NCI-H1436 (cell line): ENCODE data around the gene COL26A1.

ENCODE experiments used
- DNase-seq: peaks from one replicate; lab custom pipeline; 2025; lab: John Stamatoyannopoulos, UW

The COL26A1 gene

DNA sequence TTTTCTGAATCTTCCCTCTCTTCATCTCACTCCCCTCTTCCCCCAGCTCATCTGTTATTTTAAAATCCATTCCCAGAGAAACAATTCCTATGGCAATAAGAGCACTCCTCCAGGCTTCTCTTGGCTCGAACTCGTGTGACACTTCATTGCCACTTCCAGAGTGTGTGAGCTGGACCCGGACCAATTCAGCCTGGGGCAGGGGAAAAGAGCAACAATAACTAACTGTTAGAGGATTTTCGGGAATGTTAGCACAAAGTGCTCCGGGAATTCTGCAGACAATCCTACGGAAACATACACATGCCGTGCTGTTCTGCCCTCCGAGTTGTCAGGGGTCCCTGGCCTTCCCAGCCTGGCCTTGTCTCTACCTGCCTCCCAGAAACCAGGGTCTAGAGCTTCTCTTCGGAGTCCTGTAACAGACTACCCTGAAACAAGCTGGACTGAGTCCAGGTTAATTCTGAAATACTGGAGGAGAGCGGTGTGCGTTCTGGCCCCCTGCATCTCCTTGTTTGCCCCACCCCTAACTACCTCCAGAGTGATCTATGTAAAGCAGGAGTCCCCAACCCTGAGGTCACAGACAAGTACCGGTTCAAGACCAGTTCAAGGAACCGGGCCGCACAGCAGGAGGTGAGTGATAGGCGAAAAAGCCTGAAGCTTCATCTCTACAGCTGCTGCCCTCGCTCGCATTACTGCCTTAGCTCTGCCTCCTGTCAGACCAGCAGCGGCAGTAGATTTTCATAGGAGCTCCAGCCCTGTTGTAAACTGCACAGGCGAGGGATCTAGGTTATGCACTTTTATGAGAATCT, 11.3 kb downstream of the COL26A1 start:
- no peak for DNase-seq

DNA sequence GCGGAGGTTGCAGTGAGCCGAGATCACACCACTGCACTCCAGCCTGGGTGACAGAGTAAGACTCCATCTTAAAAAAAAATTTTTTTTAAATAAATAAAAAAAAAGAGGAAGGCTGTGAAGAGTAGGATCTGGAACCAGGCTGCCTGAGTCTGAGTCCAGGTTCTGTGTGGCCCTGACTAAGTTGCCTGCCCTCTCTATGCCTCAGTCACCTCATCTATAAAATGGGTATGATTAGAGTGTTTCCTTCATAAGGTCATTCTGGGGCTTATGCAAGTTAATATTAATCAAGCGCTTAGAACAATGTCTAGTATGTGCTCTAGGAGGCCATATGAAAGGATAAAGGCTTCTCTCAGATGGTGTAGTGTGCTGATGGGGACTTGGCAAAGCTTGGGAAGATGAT, 12.3 kb downstream of the COL26A1 start:
- DNase-seq = no peak

DNA sequence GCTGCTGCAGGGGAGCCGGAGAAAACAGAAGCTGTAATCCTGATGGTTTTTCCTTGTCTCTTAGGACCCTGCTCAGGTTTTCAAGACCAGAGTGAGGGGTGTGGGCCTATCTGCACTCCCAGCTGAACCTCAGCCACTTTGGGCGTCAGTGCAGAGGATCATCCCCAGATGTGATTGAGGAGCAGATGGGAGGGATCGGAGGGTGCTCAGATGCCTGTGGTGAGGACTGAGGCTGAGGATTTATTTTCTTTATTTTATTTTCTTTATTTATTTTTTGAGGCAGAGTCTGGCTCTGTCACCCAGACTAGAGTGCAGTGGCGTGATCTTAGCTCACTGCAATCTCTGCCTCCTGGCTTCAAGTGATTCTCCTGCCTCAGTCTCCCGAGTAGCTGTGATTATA, 13.9 kb downstream of the COL26A1 start:
- DNase-seq = no peak

DNA sequence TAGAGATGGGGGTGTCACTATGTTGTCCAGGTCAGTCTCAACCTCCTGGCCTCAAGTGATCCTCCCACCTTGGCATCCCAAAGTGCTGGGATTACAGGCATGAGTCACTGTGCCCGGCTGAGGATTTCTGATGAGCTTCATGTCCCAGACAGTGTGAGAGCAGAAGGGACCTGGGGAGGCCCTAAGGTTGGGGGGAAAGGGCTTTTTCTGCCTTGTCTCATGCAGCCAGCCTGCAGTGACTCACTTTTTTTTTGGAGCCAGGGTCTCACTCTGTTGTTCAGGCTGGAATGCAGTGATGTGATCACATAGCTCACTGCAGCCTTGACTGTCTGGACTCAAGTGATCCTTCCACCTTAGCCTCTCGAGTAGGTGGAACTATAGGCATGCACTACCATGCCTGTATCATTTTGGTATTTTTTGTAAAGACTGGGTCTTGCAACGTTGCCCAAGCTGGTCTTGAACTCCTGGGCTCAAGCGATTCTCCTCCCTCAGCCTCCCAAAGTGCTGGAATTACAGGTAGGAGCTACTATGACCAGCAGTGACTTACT, 14.6 kb downstream of the COL26A1 start:
- no peak for DNase-seq

DNA sequence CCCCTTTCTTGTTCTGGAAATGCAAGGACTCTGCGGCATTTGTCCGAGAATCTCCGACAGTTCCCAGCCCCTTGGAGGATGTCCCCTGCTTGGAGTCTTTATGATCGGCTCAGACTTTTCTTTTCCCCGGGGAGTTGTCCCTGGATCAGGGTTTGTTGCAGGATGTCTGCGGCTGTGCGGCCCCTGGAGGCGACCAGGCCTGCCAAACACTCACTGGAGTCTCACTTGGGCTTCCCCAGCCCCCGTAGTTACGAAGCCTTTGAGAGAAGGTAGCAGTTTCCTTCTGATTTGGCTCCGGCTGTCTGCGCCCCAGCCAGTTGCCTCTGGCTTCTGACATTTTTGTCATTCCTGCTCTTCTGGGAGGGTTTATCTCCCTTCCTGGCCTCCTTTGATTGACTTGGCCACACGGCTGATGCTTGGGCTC, 16.1 kb downstream of the COL26A1 start:
- no peak for DNase-seq

DNA sequence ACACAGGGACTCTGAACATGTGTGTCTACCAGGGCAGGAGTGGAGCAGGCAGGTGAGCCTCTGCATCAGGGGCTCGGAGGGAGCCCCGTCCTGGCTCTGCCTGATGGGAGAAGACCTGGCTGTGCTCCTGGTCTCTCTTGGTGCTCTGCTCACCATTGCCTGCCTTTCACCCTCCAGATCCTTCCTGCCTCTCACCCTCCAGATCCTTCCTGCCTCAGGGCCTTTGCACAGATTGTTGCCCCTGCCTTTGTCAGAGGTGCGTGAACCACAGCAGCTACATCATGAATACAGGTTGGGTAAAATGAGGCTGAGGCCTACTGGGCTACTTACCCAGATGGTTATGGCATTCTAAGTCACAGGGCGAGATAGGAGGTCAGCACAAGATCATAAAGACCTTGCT, 16.6 kb downstream of the COL26A1 start:
- DNase-seq = no peak

DNA sequence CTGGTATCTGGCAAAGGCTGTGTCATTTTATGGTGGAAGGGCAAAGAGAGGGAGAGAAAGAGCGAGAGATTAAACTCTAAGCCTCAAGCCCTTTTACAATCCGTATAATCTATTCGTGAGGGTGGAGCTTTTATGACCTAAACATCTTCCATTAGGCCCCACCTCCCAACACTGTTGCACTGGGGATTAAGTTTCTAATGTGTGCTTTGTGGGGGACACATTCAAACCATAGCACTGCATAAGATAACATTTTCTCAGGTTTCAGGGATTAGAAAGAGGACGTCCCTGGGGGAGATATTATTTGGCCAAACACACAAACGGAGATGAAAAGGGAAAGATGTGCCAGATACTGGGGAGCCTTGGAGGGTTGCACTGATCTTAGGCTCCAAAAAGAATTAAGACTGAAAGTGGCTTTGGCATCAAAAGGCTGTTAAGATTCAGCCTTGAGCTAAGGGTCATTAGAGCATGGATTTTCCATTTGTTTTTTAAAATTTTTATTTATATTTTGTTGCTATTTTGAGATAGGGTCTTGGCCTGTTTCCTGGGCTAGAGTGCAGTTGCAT, 19.0 kb downstream of the COL26A1 start:
- no peak for DNase-seq

DNA sequence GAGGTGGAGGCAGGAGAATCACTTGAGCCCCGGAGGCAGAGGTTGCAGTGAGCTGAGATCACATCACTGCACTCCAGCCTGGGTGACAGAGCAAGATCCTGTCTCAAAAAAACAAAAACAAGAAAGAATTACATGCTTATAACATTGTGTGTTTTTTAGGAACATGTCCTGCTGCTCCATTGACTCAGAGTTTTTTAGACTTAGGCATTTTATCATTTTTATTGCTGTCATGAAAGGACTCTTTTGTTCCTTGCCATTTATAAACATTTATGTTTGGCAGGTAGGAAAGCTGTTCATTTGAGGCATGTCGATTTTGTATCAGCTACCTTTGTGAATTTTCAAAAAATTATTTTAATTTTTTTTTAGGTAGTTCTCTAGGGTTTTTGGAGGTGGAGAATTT, 20.3 kb downstream of the COL26A1 start:
- DNase-seq = no peak

DNA sequence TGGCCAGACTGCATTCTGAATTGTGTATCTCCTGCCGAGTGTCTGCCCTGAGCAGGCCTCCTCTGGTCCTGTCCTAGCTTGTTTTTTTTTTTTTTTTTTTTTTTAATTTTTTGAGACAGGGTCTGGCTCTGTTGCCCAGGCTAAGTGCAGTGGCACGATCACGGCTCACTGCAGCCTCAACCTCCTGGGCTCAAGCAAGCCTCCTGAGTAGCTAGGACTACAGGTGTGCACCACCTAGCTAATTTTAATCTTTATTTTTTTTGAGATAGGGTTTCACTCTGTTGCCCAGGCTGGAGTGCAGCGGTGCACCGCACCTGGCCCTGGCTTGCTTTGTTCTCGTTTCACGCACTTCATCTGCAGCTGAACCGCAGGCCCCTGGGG, 23.5 kb downstream of the COL26A1 start:
- no peak for DNase-seq

DNA sequence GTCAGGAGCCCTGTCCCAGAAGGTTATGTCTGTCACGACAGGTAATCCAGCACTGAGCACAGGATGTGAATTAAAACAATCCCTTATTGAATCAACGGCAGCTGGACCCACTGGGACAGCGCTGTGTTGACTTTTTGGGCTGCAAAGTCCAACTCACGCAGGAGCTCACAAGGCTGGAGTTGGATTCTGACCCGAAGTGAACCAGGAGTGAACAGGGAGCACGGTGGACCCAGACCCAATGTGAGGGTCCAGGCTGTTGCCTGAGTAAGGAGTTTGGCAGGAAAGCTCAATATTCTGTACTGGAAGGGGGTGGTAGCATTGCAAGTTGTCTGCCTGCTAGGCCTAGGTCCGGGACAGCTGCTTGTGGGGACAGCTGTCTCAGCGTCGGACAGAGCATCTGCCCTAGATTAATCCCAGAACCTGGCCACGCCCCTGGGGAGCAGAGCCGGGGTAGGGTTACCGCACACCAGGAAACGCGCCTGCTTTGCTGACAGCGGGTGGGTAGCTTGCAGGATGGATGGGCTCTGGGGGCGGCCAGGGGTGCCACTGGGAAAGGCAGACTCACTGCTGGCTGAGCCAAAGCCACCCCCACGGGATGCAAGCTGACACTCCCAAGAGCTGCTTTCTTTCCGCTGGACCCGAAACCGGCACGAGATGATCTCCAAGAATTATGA, 24.0 kb downstream of the COL26A1 start:
- DNase-seq = no peak

DNA sequence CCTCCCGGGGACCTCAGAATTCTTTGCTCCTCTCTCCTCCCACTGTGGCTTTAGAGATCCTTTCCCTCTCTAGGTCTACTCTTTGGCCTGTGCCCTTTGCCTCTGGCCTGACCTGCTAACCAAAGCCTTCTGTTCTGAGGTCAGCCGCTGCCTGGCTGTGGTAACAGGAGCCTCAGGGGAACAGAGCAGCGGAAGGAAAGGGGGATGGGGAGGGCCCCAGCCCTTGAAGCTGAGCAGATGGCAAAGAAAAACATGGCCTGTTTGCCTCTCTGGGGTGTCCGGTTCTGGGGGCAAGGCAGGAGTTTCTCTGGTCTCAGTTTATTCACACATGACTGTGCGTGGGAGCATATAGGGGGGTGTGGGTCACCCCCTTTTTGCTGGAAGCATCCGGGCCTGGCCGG, 28.2 kb downstream of the COL26A1 start:
- DNase-seq = no peak

DNA sequence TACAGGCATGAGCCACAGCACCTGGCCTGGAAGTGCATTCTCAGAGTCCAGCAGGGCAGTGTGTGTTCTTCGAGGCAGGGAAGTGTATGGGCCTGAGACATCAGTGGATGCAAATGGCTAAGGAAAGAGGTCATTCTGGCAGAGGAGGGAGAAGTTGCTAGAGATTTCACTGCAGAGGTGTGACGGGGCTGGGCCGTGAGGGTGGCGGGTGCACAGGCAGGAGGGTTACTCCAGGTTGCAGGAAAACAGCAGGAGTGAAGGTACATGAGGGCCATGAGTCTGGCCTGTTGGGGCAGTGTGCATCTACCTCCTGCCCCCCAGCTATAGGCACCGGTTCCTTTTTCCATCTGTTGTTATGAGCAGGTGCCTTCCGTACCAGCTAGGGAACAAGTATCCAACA, 29.3 kb downstream of the COL26A1 start:
- DNase-seq = no peak

DNA sequence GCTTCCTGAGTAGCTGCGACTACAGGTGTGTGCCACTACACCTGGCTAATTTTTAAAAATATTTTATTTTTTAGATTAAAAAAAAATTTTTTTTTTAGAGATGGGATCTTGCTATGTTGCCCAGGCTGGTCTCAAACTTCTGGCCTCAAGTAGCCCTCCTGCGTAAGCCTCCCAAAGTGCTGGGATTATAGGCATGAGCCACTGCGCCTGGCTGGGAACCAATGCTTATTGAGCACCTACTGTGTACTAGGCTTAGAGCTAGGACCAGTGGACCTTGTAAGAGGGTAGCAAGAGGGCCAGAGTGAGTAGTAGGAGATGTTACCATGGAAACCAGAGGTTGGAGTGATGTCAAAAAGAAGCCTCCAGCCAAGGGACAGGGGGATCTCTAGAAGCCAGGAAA, 31.2 kb downstream of the COL26A1 start:
- no peak for DNase-seq

DNA sequence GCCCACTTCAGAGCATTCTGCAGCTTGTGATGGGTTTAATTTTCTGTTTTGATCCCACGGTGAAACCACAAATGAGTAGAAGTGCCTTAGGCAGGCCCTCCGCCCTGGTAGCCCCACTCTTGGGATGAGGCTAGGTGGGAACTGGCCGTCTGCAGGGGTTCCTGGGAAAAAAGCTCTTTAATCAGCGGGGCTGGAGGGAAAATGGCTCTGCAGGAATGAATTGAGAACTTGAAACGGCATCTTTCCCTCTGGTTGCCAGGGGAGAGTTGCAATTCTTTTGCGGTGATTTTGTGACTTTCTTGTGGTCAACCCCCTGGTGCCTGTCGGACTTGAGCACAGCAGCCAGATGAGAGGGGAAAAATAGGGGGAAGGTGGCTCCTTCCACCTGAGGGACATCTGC, 32.7 kb downstream of the COL26A1 start:
- DNase-seq = no peak

DNA sequence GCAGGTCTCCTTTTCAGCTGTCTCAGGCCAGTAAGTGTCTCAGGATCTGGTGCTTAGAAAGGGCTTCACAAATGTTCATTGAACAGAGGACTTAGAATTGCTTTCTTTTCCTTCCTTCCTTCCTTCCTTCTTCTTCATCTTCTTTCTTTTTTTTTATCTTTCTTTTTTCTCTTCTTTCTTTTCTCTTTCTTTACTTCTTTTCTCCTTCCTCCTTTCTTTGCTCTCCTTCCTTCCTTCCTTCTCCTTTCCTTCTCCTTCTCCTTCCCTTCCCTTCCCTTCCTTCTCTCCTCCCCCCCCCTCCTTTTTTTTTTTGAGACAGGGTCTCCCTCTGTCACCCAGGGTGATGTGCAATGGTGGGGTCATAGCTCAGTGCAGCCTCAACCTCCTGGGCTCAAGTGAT, 34.6 kb downstream of the COL26A1 start:
- no peak for DNase-seq

DNA sequence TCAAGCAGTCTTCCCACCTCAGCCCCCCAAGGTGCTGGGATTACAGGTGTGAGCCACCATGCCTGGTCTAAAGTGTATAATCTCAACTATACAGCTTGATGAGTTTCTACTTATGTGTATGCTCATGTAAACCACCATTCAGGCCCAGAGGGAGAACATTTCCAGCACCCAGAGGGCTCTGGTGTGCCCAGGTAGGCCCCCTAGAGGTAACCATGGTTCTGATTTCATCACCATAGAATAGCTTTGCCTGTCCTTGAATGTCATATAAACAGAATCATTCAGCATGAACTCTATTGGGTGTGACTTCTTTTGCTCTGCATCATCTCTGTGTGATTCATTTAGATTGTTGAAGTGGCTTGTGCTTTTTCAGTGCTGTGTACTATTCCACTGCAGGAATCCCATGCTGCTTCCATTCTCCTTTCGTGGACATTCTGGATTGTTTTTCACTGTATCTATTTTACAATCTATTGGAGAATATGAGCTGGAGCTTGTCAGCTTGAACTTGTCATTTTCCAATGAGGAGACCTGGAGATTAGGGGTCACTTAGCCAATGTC, 35.2 kb downstream of the COL26A1 start:
- DNase-seq = no peak

DNA sequence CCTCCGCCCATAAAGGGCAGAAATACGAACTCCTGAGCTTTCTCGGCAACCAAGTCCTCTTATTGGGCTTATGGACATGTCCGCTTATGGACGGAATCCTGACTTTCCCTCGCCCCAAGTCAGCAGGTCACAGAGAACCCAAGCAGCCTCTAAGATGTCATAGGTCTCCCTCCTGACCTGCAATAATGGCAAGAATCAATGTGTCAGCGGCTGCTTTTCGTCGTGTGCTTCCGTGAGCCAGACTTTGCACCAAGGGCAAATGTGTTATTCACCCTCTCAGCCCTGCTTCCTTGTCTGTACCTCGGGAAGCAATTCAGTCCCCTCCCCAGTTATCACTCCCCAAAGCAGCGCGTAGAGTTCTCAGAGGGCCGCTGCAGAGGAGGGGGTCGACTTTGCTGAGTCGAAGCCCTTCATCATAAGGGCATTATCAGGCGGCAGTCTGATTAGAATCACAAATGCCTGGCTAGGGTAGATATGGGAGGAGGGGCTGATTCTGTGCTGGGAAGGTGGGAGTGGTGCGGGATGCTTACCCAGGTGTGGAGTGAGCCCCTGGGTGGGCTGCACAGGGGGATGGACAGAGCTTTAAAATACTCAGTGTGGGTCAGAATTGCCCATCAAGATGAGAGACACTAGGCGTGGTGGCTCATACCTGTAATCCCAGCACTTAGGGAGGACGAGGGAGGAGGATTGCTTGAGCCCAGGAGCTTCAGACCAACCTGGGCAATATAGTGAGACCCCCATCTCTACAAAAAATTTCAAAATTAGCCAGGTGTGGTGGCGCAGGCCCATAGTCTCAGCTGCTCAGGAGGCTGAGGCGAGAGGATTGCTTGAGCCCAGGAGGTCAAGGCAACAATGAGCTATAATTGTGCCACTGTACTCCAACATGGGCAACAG, 36.0 kb downstream of the COL26A1 start:
- no peak for DNase-seq

DNA sequence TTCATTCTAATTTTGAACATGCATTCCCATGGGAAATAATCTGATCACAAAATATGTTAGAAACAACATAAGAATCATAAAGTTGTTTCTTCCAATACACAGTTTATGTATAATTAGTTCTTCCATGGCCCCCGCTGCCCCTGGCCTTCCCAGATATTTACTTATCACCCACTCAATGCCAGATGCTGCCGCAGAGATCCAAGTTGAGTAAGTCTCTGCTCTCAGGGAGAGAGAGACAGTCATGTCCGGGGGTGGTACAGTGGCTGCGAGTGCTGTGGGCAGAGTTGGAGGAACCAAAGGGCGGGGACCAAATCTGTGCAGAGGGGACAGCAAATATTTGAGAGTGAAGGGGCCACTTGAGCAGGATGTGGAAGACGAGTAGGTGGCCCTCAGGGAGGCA, 37.1 kb downstream of the COL26A1 start:
- no peak for DNase-seq

DNA sequence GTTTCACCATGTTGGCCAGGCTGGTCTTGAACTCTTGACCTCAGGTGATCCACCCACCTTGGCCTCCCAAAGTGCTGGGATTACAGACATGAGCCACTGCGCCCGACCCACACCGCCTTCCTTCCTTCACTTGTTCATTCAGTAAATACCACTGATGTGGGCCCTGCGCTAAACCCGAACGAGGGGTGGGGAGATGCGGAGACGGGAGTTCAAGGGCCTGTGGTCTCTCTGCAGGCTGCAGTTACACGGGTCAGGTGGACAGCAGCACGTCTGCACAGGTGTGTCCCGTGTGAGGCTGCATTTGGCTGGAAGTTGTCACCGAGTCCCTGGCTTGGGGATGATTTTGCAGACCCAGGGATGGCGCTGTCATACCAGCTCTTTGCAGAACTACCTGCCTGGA, 38.1 kb downstream of the COL26A1 start:
- no peak for DNase-seq

DNA sequence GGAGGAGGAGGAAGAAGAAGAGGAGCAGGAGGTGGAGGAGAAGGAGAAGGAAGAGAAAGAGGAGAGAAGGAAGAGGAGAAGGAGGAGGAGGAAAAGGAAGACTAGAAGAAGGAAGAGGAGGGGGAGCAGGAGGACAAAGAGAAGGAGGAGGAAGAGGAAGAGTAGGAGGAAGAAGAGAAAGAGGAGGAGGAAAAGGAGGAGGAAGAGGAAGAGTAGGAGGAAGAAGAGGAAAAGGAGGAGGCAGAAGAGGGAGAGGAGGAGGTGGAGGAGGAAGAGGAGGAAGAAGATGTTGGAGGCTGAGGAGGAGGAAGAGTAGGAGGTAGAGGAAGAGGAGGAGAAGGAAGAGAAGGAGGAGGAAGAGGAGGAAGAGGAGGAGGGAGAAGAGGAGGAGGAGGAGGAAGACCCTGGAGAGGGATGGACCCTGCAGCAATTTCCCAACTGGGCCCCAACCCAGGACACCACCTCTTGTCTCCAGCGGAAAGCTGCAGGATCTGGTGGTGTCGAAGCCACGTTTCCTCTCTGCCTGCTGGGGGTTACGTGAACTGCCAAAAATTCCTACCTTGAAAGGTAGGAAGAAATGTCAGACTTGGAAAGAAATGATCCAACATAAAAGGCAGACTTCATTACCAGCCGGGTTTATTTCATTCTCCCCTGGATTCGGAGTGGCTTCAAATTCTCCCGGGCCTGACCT, 38.9 kb downstream of the COL26A1 start:
- DNase-seq = no peak

DNA sequence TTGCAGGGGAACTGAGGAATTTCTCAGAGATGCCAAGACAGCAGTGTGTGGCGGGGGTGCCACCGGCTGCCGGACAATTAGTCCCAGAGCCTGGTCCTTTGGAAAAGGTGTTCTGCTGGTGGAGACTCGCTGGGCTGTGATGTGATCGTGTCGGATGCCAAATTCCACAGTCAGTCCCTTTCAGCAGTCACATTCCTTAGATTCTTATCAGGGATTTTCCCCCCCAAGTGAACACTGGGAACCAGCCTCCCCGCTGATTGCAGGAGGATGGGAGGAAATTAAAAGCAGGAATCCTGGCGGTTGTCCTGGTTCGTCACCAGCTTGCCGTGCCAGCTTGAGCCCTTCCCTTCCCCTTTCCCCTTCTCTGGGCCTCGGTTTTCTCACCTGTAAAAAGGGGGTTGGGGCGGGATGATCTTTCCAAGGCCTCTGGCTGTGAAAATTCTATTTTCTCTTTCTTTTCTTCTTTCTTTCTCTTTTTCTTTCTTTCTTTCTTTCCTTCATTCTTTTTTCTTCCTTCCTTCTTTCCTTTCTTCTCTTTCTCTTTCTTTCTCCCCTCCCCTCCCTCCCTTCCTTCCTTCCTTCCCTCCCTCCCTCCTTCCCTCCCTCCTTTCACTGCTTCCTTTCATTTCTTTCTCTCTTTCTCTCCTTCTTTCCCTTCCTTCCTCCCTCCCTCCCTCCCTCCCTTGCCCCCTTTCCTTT, 39.6 kb downstream of the COL26A1 start:
- no peak for DNase-seq
